HG03280 (cell line): ENCODE measurements around the gene PLAGL2.
"Not testable (repeated sequence)": the region's sequence is repeated elsewhere in the genome, so short reads cannot be mapped to it uniquely, and the experiment has no call there.

Source experiments
- ATAC-seq: cut with Tn5 transposase; IDR thresholded peaks from one replicate; pipeline ENCODE4 v1.9.1; 2021; ENCODE audit warnings: mild to moderate bottlenecking, moderate library complexity; ENCODE audit not compliant: unreplicated experiment

The PLAGL2 gene

GRCh38 chr20:32184961-32185603 is 22.5 kb downstream of the PLAGL2 start:
- no peak for ATAC-seq

GRCh38 chr20:32183947-32184635 is 23.5 kb downstream of the PLAGL2 start:
- ATAC-seq = no peak

GRCh38 chr20:32181606-32182005 is 25.9 kb downstream of the PLAGL2 start:
- no peak for ATAC-seq

GRCh38 chr20:32179934-32180333 is 27.6 kb downstream of the PLAGL2 start:
- ATAC-seq = no peak

GRCh38 chr20:32179515-32179914 is 28.0 kb downstream of the PLAGL2 start:
- ATAC-seq = no peak

- ATAC-seq = not testable (repeated sequence)
Observed at GRCh38 chr20:32177696-32178095, 29.8 kb downstream of the PLAGL2 start.

GRCh38 chr20:32168184-32168910 is 39.2 kb downstream of the PLAGL2 start:
- no peak for ATAC-seq

GRCh38 chr20:32167552-32167951 is 40.0 kb downstream of the PLAGL2 start:
- ATAC-seq = no peak

- no peak for ATAC-seq
Observed at GRCh38 chr20:32165836-32166545, 41.6 kb downstream of the PLAGL2 start.

- ATAC-seq = no peak
Observed at GRCh38 chr20:32164984-32165735, 42.4 kb downstream of the PLAGL2 start.

GRCh38 chr20:32163951-32164350 is 43.6 kb downstream of the PLAGL2 start:
- no peak for ATAC-seq

GRCh38 chr20:32162351-32162750 is 45.2 kb downstream of the PLAGL2 start:
- no peak for ATAC-seq

GRCh38 chr20:32160341-32160740 is 47.2 kb downstream of the PLAGL2 start:
- ATAC-seq = no peak

GRCh38 chr20:32159766-32160221 is 47.7 kb downstream of the PLAGL2 start:
- ATAC-seq = no peak

GRCh38 chr20:32158943-32159660 is 48.4 kb downstream of the PLAGL2 start:
- ATAC-seq = no peak

- no peak for ATAC-seq
Observed at GRCh38 chr20:32158351-32158750, 49.2 kb downstream of the PLAGL2 start.

GRCh38 chr20:32157611-32158010 is 49.9 kb downstream of the PLAGL2 start:
- ATAC-seq = no peak

- ATAC-seq = no peak
Observed at GRCh38 chr20:32155017-32155981, 52.2 kb downstream of the PLAGL2 start.

GRCh38 chr20:32153771-32154170 is 53.8 kb downstream of the PLAGL2 start:
- no peak for ATAC-seq
